ENCODE measurements around the gene CCDC137. TPM values are rescaled to one million over a fixed set of nuclear protein-coding genes. Genes with fewer than 3 reads are reported as not detected.

CCDC137 gene
- total and polyA plus RNA-seq, 2 of the 13 experiments (the other 11 are each of a cell fraction or from before 2014, with no cell fraction given), result 14.6 to 39.1 TPM

GRCh38 chr17:81702934-81703746, 36.6 kb downstream of the CCDC137 start, which contains the start of gene MRPL12 (continued):
- TF ChIP-seq RARA (CRISPR knock-in tag; IDR thresholded peaks at IDR 0.05), result peak; percentile 62
- peak; percentile 97 for TF ChIP-seq UBTF (CRISPR knock-in tag; IDR thresholded peaks at IDR 0.05)
- peak; percentile 42; the same call in 1 of the 2 replicates for TF ChIP-seq ZNF367 (CRISPR knock-in tag; IDR thresholded peaks at IDR 0.05; ENCODE audit: borderline replicate concordance)
- TF ChIP-seq ZFYVE20 (CRISPR knock-in tag; IDR thresholded peaks at IDR 0.05; ENCODE audit: borderline replicate concordance, low read depth), result peak; percentile 85; the same call in 1 of the 2 replicates
- peak; percentile 52; the same call in 1 of the 2 replicates for TF ChIP-seq ZNF766 (CRISPR knock-in tag; IDR thresholded peaks at IDR 0.05; ENCODE audit: borderline replicate concordance)
- TF ChIP-seq ZNF484 (CRISPR knock-in tag; IDR thresholded peaks at IDR 0.05; ENCODE audit: borderline replicate concordance, low read depth), result no peak
- TF ChIP-seq JDP2 (CRISPR knock-in tag; IDR thresholded peaks at IDR 0.05; ENCODE audit: borderline replicate concordance), result peak; percentile 43; the same call in 1 of the 2 replicates
- TF ChIP-seq, protein P1, sequence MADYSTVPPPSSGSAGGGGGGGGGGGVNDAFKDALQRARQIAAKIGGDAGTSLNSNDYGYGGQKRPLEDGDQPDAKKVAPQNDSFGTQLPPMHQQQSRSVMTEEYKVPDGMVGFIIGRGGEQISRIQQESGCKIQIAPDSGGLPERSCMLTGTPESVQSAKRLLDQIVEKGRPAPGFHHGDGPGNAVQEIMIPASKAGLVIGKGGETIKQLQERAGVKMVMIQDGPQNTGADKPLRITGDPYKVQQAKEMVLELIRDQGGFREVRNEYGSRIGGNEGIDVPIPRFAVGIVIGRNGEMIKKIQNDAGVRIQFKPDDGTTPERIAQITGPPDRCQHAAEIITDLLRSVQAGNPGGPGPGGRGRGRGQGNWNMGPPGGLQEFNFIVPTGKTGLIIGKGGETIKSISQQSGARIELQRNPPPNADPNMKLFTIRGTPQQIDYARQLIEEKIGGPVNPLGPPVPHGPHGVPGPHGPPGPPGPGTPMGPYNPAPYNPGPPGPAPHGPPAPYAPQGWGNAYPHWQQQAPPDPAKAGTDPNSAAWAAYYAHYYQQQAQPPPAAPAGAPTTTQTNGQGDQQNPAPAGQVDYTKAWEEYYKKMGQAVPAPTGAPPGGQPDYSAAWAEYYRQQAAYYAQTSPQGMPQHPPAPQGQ (CRISPR knock-in tag; IDR thresholded peaks at IDR 0.05; ENCODE audit: borderline replicate concordance), result no peak
- no peak for TF ChIP-seq ZMAT3 (CRISPR knock-in tag; conservative IDR thresholded peaks at IDR 0.05)
- peak; percentile 73; the same call in 1 of the 2 replicates for TF ChIP-seq KLF9 (CRISPR knock-in tag; IDR thresholded peaks at IDR 0.05; ENCODE audit: low read depth)
- peak; percentile 83 for TF ChIP-seq DNMT1 (CRISPR knock-in tag; IDR thresholded peaks at IDR 0.05)
- TF ChIP-seq KAT8 (CRISPR knock-in tag; IDR thresholded peaks at IDR 0.05), result peak; percentile 99
- TF ChIP-seq NR2F2 (IDR thresholded peaks at IDR 0.05; ENCODE audit: borderline replicate concordance, low read depth), result peak; percentile 61; the same call in 1 of the 2 replicates
- TF ChIP-seq ZNF713 (CRISPR knock-in tag; IDR thresholded peaks at IDR 0.05), result no peak
- peak; percentile 93; the same call in 1 of the 2 replicates for TF ChIP-seq REL (CRISPR knock-in tag; conservative IDR thresholded peaks at IDR 0.05)
- no peak for TF ChIP-seq ATF7 (IDR thresholded peaks at IDR 0.05)
- TF ChIP-seq ATF7 (CRISPR knock-in tag; IDR thresholded peaks at IDR 0.05), result no peak; the same call in 1 of the 2 replicates
- TF ChIP-seq ZBTB10 (CRISPR knock-in tag; IDR thresholded peaks at IDR 0.05; ENCODE audit: borderline replicate concordance), result peak; percentile 51
- peak; percentile 98 for TF ChIP-seq KAT7 (CRISPR knock-in tag; IDR thresholded peaks at IDR 0.05; ENCODE audit: borderline replicate concordance)
- TF ChIP-seq ZIK1 (CRISPR knock-in tag; IDR thresholded peaks at IDR 0.05; ENCODE audit: borderline replicate concordance, low read depth), result peak; percentile 96
- TF ChIP-seq MATR3 (CRISPR knock-in tag; IDR thresholded peaks at IDR 0.05), result no peak
- TF ChIP-seq ETV5 (CRISPR knock-in tag; IDR thresholded peaks at IDR 0.05; ENCODE audit: borderline replicate concordance), result peak; percentile 94
- TF ChIP-seq CAMTA2 (CRISPR knock-in tag; IDR thresholded peaks at IDR 0.05; ENCODE audit: borderline replicate concordance), result peak; percentile 95
